Erythroblast (primary cell): ENCODE results near the gene PTPN7.
"Not testable (repeated sequence)": the region's sequence is repeated elsewhere in the genome, so short reads cannot be mapped to it uniquely, and the experiment has no call there.

ENCODE experiments used
- DNase-seq, 2 experiments: peaks; one replicate each; lab custom pipeline; 2025; lab: John Stamatoyannopoulos, UW
- GATA1 ChIP-seq: IDR thresholded peaks from 2 replicates; pipeline ENCODE4 v1.6.1; 2011; ENCODE audit warnings: low read depth, mild to moderate bottlenecking, control low read depth, low read length, moderate library complexity
- POLR2A ChIP-seq: IDR thresholded peaks from 2 replicates; pipeline ENCODE4 v1.6.1; 2011; ENCODE audit warnings: mild to moderate bottlenecking, low read length

Gene PTPN7

GRCh38 chr1:202182040-202182877, 21.9 kb upstream of the PTPN7 start:
- TF ChIP-seq POLR2A = no peak
- no peak for TF ChIP-seq GATA1
- DNase-seq = no peak

DNA sequence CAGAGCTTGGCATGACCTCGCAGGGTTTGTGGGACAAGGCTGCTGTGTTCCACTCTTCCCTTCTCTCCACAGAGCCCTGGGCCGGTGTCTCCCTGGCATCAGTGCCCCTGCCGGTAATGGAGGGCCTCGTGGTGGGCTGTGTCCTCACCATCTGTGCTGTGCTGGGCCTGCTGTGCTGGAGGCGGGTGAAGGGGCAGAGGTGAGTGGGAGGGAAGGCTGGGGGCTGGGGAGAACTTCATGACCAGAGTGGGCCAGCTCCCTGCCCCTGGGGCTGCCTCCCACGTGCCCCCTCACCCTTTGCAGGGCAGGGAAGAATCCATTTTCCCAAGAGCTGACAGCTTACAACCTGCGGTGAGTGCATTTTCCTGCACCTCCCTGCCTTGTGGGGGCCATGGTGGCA, 21.2 kb upstream of the PTPN7 start:
- no peak for TF ChIP-seq GATA1
- no peak for TF ChIP-seq POLR2A
- DNase-seq = no peak

- not testable (repeated sequence) for DNase-seq
These were observed 20.3 kb upstream of the PTPN7 start for GRCh38 chr1:202180751-202181139.

GRCh38 chr1:202179828-202180750, 19.7 kb upstream of the PTPN7 start:
- no peak for DNase-seq
- no peak for TF ChIP-seq POLR2A
- TF ChIP-seq GATA1 = no peak

- no peak for TF ChIP-seq POLR2A
- no peak for TF ChIP-seq GATA1
- no peak for DNase-seq
These were observed 16.8 kb upstream of the PTPN7 start for GRCh38 chr1:202176949-202177927.

DNA sequence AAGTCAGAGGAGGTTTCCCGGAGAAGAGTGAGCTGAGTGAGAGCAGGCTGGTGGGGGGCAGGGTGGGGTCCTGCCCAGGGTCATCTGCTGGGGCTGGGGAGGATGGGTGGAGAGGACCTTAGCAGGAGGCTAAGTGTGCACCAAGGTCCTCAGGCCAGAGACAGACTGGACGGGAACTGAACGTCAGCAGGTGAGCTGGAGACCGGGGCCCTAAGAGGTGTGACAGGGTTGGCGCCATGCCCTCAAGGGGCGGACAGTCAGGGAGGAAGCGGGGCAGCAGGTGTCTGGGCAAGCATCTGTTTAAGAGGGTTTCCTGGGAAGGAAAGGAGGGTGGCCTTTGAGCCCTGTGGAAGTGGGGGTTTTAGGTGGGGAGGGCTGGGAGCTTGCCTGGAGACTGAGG, 13.6 kb upstream of the PTPN7 start:
- no peak for TF ChIP-seq GATA1
- TF ChIP-seq POLR2A = no peak
- no peak for DNase-seq

- no peak for TF ChIP-seq GATA1
- DNase-seq = peak; percentile 16 to 31
These were observed 11.6 kb upstream of the PTPN7 start for GRCh38 chr1:202172015-202172355.

- no peak for DNase-seq
These were observed 11.1 kb upstream of the PTPN7 start for GRCh38 chr1:202171292-202172014.

DNA sequence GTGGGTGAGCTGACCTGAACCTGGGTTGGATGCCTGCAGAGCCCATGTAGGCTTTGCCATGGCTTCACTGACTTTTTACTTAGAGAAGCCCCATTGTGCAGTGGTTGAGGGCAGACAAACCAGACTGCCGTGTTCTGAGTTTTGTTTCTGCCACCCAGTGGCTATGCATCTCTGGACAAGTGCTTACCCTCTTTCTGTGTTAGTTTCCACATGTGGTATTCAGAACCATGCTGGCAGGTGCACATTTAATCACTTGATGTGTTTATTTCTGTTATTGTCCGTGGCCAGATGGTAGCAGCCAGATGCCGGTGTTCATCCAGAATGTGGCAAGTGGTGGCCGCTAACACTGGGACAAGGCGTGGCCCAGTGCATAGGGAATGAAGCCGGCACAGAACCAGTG, 10.3 kb upstream of the PTPN7 start:
- TF ChIP-seq POLR2A (no peak), GATA1 (no peak)
- no peak for DNase-seq

More at GRCh38 chr1:202171292-202172014, 11.1 kb upstream of the PTPN7 start:
- TF ChIP-seq GATA1 = no peak
- TF ChIP-seq POLR2A = no peak

- TF ChIP-seq GATA1 (no peak), POLR2A (no peak)
- DNase-seq = no peak
These were observed 8.5 kb upstream of the PTPN7 start for GRCh38 chr1:202168861-202169260.

GRCh38 chr1:202167708-202168415, 7.5 kb upstream of the PTPN7 start:
- DNase-seq = no peak
- TF ChIP-seq GATA1 (no peak), POLR2A (no peak)

GRCh38 chr1:202167054-202167453, 6.7 kb upstream of the PTPN7 start:
- not testable (repeated sequence) for DNase-seq
